ENCODE results near the gene YIF1B.
"Not testable (repeated sequence)": the region's sequence is repeated elsewhere in the genome, so short reads cannot be mapped to it uniquely, and the experiment has no call there.

YIF1B gene

DNA sequence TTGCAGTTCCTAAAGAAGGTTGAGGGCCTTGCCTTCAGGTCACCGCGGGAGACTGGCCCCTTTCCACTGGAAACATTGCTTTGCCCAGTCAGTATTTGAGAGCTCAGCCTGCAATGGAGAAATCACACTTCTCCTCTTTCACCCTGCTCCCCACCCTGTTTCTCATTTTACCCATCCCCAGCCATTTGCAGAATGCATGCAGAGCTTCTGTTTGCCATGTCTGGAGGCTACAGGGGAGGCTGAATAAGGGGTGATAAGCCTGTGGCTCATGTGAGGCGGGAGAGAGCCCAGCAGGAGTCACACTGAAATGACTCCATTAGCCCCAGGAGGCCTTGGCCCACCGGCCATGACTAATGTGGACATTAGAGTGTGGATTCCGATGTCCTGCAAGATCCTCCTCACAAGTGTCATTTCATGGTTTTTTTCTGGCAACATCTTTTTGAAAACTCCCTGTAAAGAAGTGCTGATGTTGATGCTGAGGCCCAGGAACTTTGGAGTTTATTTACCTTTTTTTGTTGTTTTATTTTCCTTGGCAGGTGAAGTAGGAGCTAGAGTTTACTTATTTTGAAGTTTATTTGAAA lies 45.1 kb downstream of the YIF1B start:
- DNase-seq, result no peak

DNA sequence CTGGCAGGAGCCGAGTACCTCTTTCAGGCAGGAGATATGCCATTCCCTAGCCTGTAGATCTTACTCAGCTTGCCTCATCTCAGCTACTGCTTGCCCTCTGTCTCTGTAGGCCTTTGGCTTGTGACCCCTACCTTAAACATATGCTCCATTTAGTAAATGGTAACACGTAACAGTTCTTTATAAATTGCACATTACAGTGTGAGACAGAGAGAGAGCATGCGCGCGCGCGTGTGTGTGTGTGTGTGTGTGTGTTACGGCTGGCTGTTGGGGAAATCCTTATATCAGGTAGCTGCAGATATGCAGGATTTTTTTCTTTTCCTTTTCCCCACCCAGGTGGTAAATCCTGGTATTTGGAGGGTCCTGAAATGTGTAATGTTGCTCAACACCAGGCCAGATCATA lies 47.2 kb downstream of the YIF1B start:
- DNase-seq, result no peak

DNA sequence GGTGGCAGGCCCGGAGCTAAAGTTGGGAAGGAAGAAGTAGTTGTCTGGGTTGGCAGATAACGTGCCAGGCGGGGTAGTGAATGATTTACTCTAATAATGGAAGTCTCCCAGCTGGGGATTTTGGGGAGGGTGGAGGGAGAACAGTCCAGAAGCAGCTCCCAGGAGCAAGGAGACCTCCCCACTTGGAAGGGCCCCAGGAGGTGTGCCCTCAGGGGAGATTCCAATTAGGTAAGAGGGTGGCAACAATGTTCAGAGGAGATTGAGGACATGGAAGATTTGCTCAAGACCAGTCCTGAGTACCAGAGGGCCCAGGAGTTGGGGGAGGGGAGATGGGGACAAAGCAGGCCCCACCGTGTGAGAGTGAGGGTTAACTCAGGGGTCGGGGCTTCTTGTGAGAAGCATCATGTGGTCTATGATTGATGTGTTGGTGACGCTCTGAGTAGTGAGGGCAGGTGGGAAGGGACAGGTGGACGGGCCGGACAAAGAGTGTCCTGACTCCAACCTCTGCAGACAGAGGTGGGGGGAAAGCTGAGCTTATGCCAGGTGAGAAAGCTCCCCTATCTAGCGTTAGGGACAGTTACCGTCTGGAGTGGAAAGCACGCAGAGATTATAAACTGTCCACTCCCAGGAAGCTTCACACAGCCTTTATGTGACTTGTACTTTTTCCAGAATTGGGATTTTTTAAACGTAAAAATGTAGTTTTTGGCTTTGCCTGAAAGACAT lies 47.8 kb downstream of the YIF1B start:
- DNase-seq, result no peak

DNA sequence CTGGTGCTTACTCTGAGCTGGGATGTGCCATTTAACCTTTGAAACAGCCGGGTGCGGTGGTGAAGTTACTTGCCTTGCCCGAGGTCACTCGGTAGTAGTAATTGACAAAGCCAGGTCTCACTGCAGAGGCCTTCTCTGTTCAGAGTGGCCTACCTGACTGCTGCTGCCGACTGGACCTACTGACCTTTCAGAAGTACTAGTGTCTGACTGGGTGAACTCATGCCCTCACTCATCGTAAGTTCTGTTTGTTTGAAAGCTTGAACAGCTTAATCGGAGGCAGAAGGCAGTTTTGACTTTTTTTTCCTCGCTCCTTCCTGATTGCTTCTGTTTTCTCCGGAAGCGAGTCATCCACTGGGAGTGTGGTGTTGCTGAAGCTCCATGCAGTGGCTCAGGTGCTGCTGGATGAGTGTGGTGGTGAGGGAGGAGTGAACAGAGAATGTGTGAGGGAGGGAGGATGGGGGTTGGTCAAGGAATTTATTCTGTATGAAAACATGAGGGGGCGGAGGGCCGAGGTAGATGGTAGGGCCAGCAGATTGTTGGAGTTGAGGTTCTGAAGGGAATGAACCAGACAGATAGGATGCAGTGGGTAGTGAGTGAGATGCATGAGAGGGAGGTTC lies 48.7 kb downstream of the YIF1B start:
- DNase-seq, result no peak

DNA sequence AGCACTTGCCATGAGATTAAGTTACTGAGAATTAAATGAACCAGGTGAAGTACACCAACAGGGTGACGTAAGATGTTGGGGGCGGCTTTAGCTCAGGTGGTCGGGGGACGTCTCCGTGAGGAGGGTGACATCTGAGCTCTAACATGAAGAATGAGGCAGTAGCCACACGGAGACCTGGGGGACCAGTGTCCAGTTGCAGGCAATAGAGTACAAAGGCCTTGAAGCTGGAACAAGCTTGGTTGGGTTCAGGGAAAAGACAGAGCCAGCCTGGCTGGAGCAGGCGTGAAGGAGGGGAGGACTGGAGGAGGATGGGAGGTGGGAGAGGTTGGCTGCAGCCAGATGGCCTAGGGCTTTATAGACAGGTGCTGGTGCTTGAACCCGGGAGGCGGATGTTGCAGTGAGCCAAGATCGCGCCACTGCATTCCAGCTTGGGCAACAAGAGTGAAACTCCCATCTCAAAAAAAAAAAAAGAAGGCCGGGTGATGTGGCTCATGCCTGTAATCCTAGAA lies 49.8 kb downstream of the YIF1B start:
- no peak for DNase-seq

DNA sequence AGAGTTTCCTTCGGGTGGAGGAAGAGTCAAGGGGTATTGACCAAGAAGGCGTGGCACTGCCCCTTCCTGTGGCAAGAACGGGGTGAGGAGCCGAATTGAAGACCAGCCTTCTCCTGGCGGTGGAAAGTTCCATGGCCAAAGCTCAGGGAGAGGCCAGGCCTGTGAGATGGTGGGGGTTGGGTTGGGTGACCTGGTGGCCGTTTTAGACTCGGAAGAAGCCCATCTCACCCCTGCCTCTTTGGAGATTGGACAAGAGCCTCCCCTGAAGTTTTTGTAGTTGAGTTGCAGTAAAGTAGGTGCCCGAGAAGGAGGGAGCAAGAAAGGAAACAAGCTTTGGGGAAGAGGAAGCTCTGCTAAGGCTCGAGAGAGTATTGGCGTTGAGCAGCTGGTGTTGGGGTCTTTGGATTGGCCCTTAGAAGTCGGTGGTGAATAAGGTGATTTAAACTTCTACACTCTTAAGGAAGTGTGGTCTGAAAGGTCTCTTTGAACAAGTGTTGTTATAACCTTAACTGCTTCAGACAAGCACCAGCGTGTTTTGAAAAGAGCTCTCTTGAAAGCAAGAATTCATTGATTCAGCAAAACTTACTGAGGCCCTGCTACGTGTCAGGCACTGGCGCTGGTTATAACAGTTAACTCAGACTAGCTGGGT lies 50.4 kb downstream of the YIF1B start:
- DNase-seq, result no peak

DNA sequence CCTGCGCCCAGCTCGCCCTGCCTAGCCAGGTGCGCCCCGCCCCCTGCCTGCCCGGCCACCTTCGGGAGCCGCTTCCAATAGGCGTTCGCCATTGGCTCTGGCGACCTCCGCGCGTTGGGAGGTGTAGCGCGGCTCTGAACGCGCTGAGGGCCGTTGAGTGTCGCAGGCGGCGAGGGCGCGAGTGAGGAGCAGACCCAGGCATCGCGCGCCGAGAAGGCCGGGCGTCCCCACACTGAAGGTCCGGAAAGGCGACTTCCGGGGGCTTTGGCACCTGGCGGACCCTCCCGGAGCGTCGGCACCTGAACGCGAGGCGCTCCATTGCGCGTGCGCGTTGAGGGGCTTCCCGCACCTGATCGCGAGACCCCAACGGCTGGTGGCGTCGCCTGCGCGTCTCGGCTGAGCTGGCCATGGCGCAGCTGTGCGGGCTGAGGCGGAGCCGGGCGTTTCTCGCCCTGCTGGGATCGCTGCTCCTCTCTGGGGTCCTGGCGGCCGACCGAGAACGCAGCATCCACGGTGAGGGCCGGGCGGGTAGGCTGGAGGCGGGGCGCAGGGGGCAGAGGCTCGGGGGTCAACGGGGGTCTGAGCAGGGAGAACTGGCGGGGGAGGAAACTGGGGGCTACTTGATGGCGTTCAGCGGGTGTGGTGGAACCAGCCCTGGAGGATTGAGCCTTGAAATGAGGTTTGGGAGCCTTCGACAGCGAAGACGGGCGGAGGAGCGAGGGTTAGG lies 51.1 kb downstream of the YIF1B start, which contains the start of gene SPINT2:
Gene SPINT2 (plus strand): TSS at position 88 of the 727 bp plus-strand sequence. CDS start 320 bp downstream, at position 408.
- no peak for DNase-seq

GRCh38 chr19:38263689-38264485 lies 51.9 kb downstream of the YIF1B start:
- DNase-seq, result peak; percentile 96 to 97

DNA sequence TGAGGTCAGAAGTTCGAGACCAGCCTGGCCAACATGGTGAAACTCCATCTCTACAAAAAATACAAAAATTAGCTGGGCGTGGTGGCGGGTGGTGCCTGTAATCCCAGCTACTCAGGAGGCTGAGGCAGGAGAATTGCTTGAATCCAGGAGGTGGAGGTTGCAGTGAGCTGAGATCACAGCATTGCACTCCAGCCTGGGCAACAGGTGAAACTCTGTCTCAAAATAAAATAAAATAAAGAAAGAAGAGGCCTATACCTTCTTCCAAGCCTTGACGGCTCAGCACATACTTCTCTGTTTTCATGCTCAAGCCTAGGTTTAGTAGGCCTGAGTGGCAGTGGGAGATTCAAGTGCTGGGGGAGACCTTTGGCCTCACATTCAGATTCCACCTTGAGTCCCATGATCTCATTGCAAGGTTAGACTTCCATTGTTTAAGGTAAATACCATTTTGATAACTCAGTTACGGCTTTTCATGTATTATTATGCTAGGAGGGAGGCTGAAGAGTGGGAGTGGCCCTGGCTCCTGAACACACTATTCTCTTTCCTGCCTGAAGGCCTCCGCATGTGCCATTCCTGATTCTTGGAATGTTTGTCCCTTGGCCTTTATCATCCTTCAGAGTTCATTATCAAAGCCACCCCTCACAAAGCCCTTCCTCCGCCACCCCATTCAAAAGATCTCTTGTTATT lies 53.0 kb downstream of the YIF1B start:
- no peak for DNase-seq

GRCh38 chr19:38261942-38262341 lies 53.8 kb downstream of the YIF1B start:
- not testable (repeated sequence) for DNase-seq

GRCh38 chr19:38255383-38256014 lies 60.2 kb downstream of the YIF1B start:
- DNase-seq, result no peak

DNA sequence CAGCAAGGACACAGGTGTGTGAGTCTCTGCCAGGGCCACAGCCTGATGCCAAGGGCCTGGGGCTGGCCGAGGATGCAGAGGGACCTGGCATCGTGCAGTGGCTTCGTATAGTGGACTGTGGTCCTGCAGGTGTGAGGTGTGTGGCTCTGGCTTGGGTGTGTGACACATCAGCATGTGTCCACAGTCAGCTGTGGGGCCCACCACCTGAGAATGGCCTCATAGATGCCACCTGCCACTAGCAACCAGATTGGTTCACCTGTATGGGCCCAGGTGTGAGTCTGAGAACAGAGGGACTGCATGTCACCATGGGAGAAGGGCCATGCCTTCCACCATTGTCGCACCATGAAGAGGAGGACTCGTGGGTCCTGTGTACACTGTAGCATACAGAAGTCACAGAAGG lies 62.0 kb downstream of the YIF1B start:
- DNase-seq, result no peak

All from NCI-H187 (cell line).